GM18909 (cell line): Measurements from ENCODE around the gene CLEC1B.
"Not testable (repeated sequence)": the region's sequence is repeated elsewhere in the genome, so short reads cannot be mapped to it uniquely, and the experiment has no call there.

Source experiments
- ATAC-seq: cut with Tn5 transposase; IDR thresholded peaks from one replicate; pipeline ENCODE4 v1.9.1; 2021; ENCODE audit warnings: mild to moderate bottlenecking; ENCODE audit not compliant: unreplicated experiment, poor library complexity

CLEC1B gene

DNA sequence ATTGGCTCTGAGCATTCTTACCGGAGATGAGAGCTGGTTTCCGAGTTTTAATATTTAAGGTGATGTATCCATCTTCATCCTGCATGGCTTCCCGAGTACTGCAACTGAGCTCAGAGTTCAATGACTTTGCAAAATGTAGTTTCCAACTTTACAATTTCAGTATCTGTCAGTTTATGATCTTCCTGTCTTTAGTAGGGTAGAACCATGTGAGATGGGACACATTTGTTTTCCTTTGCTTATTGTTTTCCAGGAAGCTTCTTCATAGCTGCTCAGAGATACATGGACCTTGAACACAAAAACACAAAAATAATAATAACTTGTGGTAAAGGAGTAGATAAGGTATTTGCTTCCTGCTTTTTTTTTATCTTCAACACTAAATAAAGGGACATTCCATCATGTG, at the start of gene CLEC1B:
TSS of gene CLEC1B (minus strand) at position 106 of the 400 bp plus-strand sequence. CDS start at position 85, 21 bp downstream.
- ATAC-seq = no peak

DNA sequence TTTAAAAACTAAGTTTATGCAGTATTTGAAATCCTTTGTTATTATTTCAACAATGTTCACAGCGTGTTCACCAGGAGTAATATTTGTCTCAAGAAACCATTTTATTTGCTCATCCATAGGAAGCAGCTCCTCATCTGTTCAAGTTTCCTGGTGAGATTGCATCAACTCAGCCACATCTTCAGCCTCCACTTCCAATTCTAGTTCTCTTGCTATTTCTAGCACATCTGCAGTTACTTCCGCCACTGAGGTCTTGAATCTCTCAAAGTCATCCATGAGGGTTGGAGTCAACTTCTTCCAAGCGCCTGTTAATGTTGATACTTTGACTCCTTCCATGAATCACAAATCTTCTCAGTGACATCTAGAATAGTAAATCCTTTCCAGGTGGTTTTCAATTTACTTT, 49.6 kb upstream of the CLEC1B start:
- ATAC-seq = no peak

DNA sequence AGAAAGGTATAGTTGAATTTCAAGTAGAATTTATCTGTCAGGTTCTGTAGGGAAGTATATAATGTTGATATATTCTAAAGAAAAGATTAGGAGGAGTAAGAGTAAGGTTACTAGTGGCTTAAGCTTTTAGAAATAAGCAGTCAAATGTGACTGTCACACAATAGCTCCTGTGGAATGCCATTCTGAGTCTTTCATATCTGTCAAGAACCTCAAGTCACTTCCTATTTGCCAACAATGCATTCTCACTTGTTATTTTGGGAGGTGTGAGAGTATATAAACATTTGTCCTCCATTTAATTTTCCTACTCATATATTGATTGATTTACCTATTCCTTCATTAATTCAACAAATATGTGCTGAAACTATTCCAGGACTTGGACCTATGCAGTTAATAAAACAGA, 43.2 kb upstream of the CLEC1B start:
- ATAC-seq = no peak

DNA sequence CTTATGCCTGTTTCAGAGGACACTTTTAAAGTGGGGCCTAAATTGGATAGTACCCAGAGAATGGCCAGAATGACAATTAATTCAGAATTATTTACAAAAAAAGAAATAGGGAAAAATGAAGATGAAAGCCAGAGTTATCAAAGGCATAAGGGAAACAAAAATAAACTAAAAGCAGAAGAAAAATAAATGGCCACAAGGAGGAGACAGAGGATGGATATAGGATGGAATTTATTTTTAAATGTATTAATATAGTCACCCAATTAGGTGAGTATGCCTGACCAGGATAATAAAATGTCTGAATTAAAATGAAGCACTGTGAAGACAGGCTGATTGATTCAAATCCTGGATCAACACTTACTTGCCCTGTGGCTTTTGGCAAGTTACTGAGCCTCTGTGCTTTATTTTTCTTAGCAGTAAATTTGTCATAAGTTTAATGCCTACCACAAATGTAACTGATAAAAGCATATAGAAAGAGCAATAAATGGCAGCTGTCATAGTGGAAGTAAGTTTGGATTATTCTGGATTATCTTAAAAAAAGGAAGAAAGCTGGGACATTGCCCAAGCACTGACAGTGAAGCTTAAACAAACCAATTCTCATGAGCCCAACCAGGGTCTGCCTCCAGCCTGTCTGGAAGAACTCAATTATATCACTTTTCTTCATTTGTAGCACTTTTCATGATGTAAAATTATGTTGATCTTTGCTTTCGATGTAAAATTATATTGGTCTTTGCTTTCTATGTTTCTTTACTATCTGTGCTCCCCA, 35.0 kb upstream of the CLEC1B start:
- ATAC-seq = no peak

DNA sequence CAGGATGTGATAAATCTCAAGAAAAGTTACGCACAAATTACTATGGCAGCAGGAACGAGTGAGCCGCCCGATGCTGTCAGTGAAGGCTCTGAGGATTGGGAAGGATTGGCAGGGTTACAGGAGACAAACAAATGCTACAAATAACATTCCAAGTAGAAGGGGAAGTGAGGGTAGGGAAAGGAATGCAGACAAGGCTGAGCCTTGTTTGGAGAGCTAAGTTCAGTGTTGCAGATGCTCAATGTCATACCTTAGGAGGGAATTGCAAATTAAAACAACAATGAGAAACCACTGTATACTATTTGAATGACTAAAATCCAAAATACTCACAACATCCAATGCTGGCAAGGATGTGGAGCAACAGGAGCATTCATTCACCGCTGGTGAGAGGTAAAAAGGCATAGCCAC, 32.9 kb upstream of the CLEC1B start:
- no peak for ATAC-seq

DNA sequence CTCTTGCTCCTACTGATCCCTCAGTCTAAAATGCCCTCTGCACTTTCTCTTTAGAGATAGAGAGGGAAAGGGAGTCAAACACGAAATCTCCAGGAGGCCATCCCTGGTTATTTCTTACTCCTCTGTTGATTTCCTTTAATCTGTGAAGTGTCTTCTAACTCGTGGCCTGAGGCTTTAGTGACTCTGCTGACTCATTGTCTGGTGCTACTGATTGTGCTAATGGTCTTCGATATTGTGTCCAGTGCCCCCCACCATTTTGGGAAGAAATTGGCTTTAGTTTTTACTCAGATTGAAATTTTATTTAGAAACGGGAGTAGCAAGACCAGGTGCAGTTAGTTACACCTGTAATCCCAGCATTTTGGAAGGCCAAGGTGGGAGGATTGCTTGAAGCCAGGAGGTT, 32.4 kb upstream of the CLEC1B start:
- no peak for ATAC-seq

DNA sequence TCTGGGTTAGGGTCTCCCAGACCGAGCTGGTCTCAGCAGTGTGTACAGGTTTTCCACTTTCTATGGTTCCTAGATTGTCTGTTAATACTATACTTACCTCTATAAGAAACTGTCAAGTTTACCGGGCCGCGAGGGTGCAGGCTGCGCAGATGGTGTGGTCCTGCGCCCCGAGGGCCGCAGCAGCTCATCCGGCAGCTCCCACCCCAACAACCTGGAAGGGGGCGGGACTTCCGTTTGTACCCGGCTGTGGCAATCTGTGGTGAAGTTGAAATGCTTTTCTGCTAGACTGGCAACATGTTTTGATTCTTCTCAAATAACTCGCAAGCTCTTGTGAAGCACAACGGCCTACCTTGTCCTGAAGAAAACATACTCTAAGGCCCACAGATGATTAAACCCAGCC, 31.5 kb upstream of the CLEC1B start, which contains the start of gene CLEC9A:
TSS of gene CLEC9A (plus strand) at position 237 of the 400 bp plus-strand sequence. CDS start 22,006 bp downstream, outside the sequence.
- ATAC-seq = no peak

DNA sequence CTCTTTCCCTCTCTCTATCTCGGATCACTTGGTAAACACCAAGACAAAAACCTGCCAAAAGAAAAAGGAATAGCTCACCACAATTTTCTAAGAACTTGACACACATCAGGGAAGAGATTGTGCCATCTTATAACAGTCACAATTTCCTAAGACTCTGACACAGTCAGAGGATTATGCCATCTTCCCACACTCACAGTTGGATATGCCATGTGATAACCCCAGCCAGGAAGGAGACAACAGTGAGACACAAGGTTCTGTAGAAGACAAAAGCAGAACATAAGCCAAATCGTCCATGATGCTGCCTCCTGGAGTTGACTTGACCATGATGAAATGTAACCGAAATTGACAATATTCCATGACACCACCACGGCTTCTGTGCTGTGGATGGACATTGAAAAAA, 28.8 kb upstream of the CLEC1B start:
- ATAC-seq = no peak

DNA sequence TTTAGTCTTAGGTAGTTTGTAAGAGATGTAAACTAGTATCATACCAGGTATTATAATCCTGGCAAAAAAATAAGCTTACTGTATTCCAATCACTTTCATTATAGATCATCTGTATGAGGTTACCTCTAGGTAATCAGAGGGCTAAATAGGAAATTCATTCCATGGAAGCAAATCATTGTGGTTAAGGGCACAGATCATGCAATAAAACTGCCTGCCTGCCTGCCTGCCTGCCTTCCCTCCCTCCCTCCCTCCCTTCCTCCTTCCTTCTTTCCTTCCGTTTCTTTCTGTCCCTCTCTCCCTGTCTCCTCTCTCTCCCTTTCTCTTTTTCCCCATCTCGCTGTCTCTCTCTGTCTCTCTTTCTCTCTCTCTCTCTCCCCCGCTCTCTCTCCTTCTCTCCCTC, 28.4 kb upstream of the CLEC1B start:
- ATAC-seq = no peak

DNA sequence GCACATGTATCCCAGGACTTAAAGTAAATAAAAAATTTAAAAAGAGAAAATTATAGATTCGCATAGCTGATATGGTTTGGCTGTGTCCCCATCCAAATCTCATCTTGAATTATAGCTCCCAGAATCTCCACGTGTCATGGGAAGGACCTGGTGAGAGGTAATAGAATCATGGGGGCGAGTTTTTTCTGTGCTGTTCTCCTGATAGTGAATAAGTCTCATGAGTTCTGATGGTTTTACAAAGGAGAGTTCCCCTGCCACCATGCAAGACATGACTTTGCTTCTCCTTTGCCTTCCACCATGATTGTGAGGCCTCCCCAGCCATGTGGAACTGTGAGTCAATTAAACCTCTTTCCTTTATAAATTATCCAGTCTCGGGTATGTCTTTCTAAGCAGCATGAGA, 27.7 kb upstream of the CLEC1B start:
- ATAC-seq = not testable (repeated sequence)

DNA sequence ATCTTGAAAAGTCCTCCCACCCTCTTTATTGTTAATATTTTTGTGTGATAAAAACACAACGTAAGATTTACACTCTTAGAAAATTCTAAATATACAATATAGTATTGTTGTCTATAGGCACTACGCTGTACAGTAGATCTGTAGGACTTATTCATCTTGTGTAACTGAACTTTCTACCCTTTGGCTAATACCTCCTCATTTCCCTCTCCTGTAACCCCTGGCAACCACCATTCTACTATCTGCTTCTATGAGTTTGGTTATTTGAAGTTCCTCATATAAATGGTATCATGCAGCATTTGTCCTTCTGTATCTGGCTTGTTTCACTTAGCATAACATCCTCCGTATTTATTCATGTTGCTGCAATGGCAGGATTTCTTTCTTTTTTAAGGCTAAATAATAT, 26.3 kb upstream of the CLEC1B start:
- no peak for ATAC-seq

DNA sequence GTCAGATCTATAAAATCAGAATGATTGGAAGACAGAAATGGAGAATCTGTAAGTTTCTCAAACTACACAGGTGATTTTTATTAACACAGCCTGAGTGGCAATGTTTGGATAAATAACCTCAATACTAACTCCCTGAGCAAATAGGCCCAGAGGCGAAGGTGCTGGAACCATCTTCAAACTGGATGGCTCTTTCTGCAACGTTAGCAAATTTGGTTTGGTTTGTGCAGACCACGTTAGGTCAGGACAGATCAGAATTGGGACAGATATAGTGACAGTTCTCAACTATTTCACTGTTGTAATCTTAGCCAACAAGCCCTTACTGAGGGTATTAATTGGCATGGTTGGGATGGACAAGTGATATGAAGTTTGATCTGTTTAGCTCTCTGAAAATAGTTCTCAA, 22.4 kb upstream of the CLEC1B start:
- ATAC-seq = no peak

DNA sequence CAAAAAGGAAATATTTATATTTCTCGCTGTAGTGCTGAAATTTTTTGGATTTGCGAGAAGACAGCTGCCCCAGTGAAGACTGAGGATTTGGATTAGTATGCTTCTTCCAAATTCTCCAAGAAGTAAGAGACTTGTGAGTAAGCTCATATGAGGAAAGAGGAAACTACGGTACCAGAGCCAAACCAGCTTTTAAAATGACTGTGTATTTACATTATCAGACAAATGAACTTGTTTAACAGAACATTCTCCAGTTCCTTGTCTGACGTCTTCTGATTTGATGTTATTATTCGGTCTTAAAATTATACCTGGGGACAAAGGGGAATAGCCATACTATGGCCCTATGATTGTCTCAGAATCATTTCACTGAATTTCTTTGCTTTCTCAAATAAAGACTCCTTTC, 19.5 kb upstream of the CLEC1B start:
- no peak for ATAC-seq

DNA sequence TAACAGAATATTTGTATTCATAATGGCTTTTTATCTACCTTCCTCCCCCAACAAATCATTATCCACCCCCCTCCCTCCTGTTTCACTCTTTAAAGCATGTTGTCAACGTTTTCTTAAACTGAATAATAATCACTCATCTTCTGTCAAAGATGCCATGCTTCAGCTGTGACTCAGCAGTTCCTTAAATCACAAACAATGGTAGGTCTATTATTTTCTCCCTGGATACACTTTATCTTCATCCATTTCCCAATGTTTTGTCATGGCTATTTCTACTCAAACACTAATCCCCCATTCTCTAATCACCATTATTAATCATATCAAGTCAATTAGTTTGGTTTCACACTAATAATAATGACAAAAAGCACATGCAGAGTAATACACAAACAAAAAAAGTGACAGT, 18.0 kb upstream of the CLEC1B start:
- no peak for ATAC-seq

DNA sequence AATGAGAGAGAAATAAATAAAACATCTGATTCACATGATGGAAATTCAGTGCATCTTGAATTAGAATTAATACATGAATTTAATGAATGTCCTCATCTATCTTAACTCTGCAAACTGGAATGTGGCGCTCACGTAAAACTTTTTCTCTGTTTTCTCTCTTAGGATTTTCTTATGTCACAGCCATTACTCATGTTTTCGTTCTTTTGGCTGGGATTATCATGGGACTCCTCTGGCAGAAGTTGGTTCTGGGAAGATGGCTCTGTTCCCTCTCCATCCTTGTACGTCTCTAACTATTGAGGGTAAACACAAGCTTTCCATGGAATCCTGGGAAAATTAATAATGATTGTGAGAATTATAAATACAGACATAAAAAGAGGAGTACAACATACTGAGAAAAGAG, 16.5 kb upstream of the CLEC1B start:
- no peak for ATAC-seq

DNA sequence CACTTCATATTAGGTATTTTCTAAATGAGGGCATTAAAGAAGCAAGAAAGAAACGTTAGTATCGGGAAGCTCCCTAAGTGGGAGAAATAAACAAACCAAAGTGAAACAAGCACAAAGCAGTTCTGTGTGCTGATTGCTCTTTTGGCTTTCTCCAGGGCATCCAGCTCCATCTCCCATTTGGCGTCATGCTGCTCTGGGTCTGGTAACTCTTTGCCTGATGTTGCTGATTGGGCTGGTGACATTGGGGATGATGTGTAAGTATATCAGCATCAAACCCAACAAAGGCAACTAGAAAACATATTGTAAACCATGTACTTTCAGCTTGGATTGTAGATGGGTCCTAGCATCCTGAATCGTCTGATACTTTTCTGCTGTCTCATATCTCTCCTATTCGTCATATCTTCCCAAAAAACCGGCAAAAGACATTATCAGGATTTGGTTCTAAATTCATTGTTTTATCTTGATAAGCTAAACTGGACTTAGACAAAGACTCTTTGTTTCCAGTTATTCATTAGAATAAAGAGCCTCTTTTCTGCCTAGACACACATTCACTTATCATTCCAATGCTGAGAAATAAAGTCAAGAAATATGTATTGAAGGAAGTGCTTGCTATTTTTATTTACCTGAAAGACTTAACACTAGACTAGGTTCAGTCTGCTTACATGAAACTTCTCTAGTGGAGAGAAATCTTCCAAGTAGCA, 13.9 kb upstream of the CLEC1B start:
- no peak for ATAC-seq

DNA sequence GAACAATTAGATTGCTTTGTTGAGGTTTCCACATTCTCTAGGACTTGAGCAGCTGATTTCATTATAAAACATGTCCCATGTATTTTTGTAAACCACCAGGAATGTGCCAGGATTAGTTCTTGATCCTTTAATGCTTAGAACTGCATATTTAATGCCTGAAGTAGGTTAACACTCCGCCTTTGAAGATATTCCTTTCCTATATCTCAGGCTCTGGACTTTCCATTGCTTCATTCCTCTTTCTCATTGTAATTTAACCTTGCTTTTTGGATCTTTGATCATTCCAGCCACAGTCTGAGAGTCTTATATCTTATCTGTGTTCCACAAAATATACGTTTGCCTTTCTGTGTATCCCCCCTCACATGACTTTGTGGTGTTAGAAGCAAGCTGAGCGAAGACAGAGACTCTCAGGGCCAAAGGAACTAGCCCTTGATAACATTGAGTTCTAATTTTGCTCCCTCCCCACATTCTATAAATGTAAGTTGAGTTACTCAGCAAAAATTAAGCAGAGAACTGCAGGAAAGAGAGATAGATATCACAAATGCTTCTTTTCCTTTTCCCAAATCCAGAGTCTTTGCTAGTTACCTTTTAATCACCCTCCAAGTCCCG, 2.4 kb upstream of the CLEC1B start:
- no peak for ATAC-seq

DNA sequence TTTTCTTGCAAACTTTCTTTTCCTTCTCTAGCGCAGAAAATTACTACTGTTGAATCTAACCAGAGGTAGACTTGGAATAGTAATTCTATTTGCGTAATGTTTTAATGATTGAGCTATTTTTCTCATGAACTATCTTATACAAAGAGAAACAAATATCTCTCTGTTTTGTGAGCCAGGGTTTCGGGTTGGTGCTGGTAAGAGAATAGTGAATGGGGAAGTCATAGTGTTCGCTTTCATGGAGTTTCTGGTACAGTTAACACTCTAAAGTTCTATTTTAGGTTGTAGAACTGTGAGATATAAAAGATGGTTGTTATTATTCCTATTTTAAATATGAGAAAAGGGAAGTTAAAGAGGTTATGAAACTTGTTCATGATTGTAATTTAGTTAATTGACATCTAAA, 6.6 kb downstream of the CLEC1B start:
- ATAC-seq = no peak

DNA sequence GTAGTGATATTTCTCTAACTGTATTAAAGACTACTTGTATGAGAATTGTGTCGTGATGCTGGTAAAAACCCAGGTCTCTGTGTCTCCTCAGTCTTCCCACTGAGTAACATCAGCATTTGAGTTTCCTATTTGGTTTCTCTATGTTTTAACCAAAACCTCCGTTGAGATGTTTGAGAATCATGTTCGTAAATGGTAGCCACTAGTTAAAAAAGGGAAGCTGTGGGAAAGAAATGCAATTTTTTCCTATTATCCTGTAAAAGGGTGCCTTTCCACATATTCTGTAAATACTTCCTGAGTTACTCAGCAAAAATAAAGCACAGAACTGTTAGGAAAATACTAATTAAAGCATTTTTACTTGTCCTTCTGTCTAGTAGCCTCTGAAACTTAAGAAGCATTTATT, 7.0 kb downstream of the CLEC1B start:
- no peak for ATAC-seq

DNA sequence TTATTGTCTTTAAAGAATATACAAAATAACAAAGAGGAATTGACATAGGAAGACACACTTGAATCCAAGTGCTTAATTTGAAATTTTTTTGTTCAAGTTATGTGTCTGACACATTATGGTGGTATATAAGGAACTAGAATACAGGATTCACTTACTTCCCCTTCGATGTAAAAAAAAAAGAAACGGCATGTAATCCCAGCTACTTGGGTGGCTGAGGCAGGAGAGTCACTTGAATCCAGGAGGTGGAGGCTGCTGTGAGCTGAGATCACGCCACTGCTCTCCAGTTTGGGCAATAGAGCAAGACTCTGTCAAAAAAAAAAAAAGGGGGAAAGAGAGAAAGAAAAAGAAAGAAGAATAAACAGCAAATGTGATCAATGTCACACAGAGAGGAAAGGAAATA, 18.8 kb downstream of the CLEC1B start:
- ATAC-seq = no peak

DNA sequence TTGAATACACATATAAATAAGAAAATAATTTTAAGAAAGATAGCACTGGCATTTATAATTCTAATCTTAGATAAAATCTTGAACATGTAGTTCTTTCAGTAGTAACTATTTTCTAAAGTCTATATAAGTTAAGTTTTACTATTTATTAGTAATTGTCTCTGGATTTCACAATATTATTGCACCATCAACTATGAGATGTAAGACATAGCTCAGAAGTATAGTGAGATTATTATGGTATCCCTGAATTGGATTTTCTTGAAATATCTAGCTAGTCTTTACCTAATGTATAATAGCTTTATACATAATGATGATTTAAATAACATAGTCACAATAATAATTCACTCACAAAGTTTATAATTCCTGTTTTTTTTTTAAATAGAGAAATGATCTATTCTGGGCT, 21.0 kb downstream of the CLEC1B start:
- no peak for ATAC-seq
